HG03571 (cell line): ENCODE measurements around the gene FUS.
A peak's percentile ranks its signal among the peaks of the same experiment; 100 is the strongest.
"Not testable (repeated sequence)": the region's sequence is repeated elsewhere in the genome, so short reads cannot be mapped to it uniquely, and the experiment has no call there.

Source experiments
- ATAC-seq: cut with Tn5 transposase; IDR thresholded peaks from one replicate; pipeline ENCODE4 v1.9.1; 2021; ENCODE audit not compliant: unreplicated experiment

Gene FUS

GRCh38 chr16:31143011-31143693 is 36.8 kb upstream of the FUS start:
- no peak for ATAC-seq

DNA sequence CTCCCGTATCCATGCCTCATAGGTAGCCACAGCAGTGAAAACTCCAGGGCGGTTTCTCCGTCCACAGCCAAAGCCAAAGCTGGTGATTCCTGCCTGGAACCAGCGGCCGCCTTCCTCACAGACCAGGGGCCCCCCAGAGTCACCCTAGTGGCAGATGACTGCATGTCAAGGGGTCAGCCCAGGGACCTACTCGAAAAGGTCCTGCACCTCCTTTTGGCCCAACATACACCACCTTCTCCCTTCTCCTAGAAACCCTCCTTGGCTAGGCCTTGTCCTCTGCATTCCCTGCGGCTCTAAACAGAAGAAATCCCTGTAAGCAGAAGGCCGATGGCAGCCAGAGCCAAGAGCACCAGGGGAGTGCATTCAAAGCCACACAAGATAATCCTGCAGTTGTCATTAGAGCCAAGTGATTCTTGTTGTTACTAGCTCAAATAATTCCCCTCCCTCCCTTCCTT is 36.2 kb upstream of the FUS start:
- no peak for ATAC-seq

- not testable (repeated sequence) for ATAC-seq
Measured at GRCh38 chr16:31144418-31144817, 35.5 kb upstream of the FUS start.

GRCh38 chr16:31145398-31145990 is 34.4 kb upstream of the FUS start:
- no peak for ATAC-seq

DNA sequence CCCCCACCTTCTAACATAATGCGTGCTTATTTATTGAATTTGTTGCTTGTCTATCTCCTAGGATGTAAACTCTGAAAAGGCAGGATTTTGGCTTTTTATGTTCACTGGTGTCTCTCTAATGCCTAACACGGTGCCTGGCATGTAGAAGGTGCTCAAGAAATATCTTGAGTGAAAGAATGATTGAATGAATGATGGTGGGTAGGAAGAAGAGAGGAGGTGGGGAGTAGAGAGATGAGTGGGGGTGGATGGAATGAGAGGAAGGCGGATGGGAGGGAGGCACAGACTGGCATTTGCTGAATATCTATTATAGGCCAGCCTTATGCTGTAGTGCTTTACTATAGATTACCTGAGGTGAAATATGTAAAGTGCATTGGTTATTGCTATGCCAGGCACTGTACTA is 32.4 kb upstream of the FUS start:
- ATAC-seq, result no peak

DNA sequence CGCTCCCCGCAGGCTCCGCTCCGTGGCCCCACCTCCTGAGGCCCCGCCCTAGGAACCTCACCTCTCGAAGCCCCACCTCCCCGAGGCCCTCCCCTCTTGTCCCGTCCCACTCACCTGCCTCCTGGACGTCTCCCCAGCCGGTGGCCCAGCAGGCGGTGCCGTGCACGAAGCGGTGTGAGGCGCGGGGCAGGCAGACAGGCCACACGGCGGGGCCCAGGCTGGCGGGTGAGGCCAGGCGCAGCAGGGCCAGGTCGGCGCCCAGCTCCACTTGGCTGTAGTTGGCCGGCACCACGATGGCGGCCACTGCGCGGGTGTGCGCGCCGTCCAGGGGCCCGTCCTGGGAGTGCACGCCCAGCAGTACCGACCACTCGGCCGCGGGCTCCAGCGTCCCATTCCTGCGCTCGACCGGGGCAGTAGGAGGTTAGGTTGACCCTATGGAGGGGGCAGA is 31.6 kb upstream of the FUS start:
- no peak for ATAC-seq

GRCh38 chr16:31148896-31149295 is 31.0 kb upstream of the FUS start:
- ATAC-seq, result no peak

DNA sequence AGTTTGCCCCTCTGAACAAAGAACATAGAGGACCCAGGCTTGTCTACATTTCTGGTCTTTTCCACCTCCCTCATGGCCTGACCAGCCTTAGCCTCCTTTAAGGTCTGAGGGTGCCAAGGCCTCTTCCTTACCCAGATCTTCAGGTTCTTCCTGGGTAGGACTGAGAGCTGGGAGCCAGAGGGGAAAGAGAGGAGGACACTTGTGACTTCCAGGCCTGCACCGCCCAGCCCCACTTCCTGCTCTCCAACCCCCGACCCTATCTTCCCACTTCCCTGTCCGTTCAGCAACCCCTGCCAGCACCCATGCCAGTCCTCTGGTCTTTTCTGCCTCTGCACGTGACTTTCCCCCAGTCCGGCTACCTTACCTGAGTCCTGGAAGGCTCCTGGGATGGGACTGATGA is 30.6 kb upstream of the FUS start:
- ATAC-seq, result no peak

DNA sequence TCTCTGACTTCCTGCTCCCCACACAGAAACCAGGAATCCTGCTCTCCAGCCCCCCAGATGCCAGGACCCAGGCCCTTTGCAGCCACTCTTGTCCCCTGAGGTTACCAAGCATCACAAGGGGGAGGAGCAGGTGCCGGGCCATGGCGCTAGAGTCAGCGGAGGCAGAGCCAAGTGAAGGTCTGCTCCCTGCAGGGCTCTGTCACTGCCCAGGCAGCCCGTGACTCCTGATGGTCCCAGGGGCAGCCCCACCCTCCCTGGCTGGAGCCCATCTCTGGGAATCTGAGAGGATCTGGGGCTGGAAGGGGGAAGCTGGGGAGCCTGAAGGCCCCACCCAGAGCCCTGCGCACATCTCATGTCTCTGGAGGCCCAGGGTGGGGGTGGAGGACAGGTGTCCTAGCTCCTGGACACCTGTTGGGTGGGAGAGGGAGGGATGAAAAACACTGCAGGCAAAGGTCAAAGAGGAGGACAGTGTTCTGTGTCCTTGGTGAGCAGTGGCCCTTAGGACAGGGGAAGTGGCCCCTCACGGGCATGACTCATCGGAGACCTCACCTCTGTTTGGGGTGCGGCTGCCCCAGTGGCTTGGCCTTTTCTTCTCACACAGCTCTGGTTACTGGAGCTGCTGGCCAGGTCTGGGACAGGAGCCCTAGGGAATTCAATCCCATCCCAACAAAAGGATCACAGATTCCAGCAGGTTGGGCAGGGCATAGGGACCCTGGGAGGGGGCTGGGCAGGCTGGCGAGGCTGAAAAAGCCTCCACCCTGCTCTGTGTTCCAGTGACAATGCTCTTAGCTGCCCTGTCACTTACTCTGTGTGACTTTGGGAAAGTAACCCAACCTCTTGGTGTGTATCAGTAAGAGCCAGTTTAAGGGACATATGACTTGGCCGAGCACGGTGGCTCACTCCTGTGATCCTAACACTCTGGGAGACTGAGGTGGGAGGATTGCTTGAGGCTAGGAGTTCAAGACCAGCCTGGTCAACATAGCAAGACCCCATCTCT is 29.7 kb upstream of the FUS start, which contains the start of gene PRSS36:
TSS of gene PRSS36 (minus strand) at position 173 of the 997 bp plus-strand sequence. CDS start at position 142, 31 bp downstream.
- ATAC-seq, result no peak

GRCh38 chr16:31150976-31151375 is 29.0 kb upstream of the FUS start:
- not testable (repeated sequence) for ATAC-seq

DNA sequence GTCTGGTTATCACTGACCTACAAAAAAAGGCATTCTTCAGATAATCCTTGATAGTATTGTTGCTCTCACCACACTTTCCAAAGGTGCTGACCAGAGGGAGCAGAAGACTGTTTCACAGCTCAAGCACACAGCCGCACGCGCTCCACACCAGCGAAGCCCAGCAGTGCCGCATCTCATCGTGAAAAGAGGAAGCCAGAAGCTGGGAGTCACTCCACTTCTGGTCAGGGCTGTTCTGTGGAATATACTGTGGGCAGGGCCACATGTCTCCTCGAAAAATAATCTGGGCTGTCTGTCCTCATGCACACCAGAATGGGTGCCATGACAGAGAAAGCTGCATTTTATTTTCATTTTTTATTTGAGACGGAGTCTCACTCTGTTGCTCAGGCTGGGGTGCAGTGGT is 22.8 kb upstream of the FUS start:
- no peak for ATAC-seq

DNA sequence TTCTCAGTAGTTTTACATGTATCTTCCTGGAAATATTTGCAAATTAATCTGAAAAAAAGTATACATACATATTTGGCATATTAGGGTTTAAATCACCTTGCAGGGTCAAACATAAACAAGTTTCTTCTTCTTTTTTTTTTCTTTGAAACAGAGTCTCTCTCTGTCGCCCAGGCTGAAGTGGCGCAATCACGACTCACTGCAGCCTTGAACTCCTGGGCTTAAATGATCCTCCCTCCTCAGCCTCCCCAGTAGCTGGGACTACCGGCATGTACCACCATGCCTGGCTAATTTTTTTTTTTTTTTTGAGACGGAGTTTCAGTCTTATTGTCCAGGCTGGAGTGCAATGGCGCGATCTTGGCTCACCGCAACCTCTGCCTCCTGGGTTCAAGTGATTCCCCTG is 12.6 kb upstream of the FUS start:
- no peak for ATAC-seq

DNA sequence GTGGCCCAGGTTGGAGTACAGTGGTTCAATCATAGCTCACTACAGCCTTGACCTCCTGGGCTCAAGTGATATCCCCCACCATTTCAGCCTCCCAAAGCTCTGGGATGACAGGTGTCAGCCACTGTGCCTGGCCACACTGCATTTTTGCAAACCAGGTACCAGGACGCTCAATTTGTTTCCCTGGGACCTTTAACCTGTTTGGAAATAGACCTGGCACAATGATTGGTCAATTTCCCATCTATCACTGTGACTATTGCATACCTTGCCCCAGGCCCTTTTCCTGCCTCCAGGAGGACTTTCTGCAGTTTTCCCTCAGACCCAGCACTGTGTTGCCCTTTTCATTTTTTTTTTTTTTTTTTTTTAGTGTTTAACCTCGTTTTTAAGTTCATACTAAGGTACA is 11.1 kb upstream of the FUS start:
- no peak for ATAC-seq

GRCh38 chr16:31170048-31170447 is 9.9 kb upstream of the FUS start:
- ATAC-seq, result not testable (repeated sequence)

DNA sequence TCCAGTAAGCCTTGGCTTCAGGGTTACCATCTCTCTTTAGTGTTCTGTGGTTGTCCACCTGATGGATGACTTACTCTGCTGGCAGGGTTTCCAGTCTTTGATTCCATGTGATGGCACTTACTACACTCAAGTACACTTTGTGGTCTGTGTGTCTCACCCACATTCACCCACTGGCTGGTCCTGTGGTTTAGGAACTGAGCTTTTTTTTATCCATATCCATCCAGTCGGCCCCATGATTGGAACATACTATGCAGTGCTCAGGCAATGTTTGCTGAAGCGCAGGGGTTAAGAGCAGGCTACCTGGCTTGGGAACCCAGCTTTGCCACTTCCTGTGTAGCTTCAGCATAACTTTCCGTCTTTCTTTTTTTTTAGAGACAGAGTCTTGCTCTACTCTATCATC is 2.8 kb upstream of the FUS start:
- no peak for ATAC-seq

GRCh38 chr16:31179219-31179746 is 656 bp upstream of the FUS start:
- peak; percentile 5 for ATAC-seq

- ATAC-seq, result no peak
Measured at GRCh38 chr16:31181102-31181830, 1.3 kb downstream of the FUS start.

DNA sequence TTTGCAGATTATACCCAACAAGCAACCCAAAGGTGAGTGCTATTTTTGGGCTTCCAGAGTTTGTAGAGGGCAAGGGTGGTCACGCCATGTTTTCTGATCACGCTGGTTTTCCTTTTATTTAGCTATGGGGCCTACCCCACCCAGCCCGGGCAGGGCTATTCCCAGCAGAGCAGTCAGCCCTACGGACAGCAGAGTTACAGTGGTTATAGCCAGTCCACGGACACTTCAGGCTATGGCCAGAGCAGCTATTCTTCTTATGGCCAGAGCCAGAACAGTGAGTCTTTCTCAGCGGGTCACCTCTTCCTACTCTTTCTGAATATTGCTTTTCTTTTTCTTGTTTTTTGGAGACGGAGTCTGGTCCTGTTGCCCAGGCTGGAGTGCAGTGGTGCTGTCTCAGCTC is 2.5 kb downstream of the FUS start:
- no peak for ATAC-seq

DNA sequence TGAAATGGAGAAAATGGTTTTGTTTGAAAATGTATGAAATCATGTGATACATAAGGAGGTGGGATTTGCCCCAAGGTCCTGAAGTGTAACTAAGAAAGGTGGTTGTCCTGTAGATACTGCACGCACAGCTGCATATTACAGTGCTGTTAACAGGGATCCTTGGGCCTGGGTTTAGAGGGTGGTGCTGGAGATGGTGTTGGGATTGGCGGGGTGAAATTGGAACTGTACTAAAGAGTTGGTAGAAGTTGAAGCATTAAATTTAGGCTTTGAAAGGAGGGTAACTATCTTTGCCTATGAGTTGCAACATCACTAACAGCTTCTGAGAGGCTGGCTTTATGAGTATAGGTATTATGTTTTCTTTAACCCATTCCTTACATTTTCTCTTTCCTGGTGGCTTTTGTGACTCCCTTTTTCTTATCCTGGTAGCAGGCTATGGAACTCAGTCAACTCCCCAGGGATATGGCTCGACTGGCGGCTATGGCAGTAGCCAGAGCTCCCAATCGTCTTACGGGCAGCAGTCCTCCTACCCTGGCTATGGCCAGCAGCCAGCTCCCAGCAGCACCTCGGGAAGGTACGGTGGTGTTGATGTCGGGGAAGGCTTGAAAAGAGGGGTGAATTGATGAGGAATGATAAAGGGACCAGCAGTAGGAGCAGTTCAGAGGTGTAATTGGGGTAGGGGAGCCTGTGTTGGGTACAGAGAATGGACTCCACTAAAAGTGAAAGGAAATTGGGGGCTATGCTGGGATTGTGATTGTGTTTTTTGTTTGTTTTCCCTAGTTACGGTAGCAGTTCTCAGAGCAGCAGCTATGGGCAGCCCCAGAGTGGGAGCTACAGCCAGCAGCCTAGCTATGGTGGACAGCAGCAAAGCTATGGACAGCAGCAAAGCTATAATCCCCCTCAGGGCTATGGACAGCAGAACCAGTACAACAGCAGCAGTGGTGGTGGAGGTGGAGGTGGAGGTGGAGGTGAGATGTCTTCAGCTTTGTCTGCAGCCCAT is 3.8 kb downstream of the FUS start:
- no peak for ATAC-seq
